Naive thymus-derived CD8-positive, alpha-beta T cell (primary cell): ENCODE measurements around the gene MTG2. TPM values are rescaled to one million over a fixed set of nuclear protein-coding genes. Genes with fewer than 3 reads are reported as not detected.
A peak's percentile ranks its signal among the peaks of the same experiment; 100 is the strongest.

Experiments used
- ATAC-seq, 2 donors: fragments of 150-1000 bp; cut with Tn5 transposase in 1 of 2; sonication (Bioruptor Pico), chemical (Tn5 transposase) in 1 of 2; 1 replicate in 1 of 2; 2 replicates in 1 of 2; pipeline ENCODE4 v1.10.0; 2021; ENCODE audit warnings: mild to moderate bottlenecking in 2 of 2, moderate library complexity in 2 of 2
- POLR2A ChIA-PET: fragments of 350-600 bp; sonication (Branson Sonifier 250); formaldehyde crosslinking; loops from one replicate; lab custom pipeline; 2021; ENCODE audit warnings: antibody characterized with exemption; lab: Charles Lee
- DNase-seq, 10 donors: peaks; one replicate each; pipeline versions ENCODE4 v3.0.0 to v3.0.0-alpha.2; 2020 to 2022
- H3K27ac Mint-ChIP-seq, 10 donors: one replicate each; pipeline ENCODE4 v1.8.0; 2020 to 2022; ENCODE audit warnings: mild to moderate bottlenecking in 10 of 10, mixed read lengths in 10 of 10, moderate library complexity in 4 of 10, inconsistent platforms in 1 of 10
- H3K27me3 Mint-ChIP-seq, 5 donors: one replicate each; pipeline ENCODE4 v1.8.0; 2021 to 2022; ENCODE audit warnings: mixed read lengths in 5 of 5
- H3K36me3 Mint-ChIP-seq, 3 donors: one replicate each; pipeline ENCODE4 v1.8.0; 2020 to 2022; ENCODE audit warnings: mixed read lengths in 3 of 3, mild to moderate bottlenecking in 2 of 3, inconsistent platforms in 1 of 3
- H3K4me1 Mint-ChIP-seq, 4 donors: one replicate each; pipeline ENCODE4 v1.8.0; 2021 to 2022; ENCODE audit warnings: mixed read lengths in 4 of 4
- H3K4me3 Mint-ChIP-seq, 10 donors: one replicate each; pipeline ENCODE4 v1.8.0; 2020 to 2022; ENCODE audit warnings: mild to moderate bottlenecking in 10 of 10, mixed read lengths in 10 of 10, moderate library complexity in 6 of 10, inconsistent platforms in 1 of 10
- H3K9me3 Mint-ChIP-seq, 9 donors: one replicate each; pipeline ENCODE4 v1.8.0; 2020 to 2022; ENCODE audit warnings: mixed read lengths in 9 of 9, mild to moderate bottlenecking in 3 of 9, inconsistent platforms in 1 of 9, moderate library complexity in 1 of 9
- polyA plus RNA-seq, 3 donors: library from polyadenylated mRNA; unstranded; fragments of 300-500 nt; fragmentation: Illumina TruSeq; gene quantifications; one replicate each; pipeline ENCODE4 v1.2.3, GENCODE V29; 2021
- total RNA-seq, 8 experiments: library from RNA in 2 of 8; stranded (reverse) in 2 of 8; gene quantifications; one replicate each; pipeline ENCODE4 v1.2.3 and lab custom pipeline; 2021 to 2026

The MTG2 gene
- total and polyA plus RNA-seq, 5 experiments from 2014 or later: 21.8 to 45.1 (median 28.5) TPM

DNA sequence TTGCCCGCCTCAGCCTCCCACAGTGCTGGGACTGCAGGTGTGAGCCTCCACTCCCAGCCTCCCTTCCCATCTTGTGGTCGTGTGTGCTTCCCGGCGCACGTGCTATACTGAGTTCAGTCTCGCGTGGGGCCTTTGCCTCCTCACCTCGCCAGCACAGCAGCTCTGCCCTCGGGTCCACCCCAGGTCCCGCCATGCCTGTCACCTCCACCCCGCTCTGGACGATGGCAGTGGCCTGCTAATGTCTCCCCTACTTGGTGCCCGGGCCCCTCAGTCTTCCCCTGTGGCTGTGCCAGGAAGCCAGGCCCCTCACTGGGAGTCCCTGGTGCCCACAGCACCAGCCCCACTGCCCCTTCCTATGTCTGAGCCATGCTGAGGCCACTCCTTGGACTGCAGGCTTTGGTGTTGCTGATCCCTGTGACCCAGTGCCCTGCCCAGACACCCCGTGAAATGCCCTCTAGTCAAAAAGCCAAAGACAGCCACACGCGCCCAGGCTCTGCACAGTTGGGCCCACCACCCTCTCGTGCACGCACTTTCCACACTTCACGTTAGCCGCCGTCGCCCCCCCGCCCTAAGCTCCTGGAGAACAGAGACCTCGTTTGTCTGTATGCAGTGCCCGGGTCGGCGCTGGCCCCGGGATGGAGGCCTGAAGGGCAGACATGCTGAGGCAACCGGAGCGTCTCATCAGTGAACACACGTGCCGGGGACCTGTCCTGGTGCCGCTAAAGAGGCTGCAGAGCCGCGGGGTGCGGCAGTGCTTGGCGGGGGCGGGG, 23.0 kb downstream of the MTG2 start:
- no peak for ATAC-seq
- no peaks in the 10 kb centered on the region for H3K27me3 Mint-ChIP-seq
- H3K27ac Mint-ChIP-seq: no peak overlapping the region
- H3K9me3 Mint-ChIP-seq: no peaks in the 10 kb centered on the region
- DNase-seq: peak in 1 of 10 donors; percentile 44
- peaks cover 0 to 5% (median 5%) of the 10 kb centered on the region in 4 donors for H3K4me1 Mint-ChIP-seq
- POLR2A ChIA-PET: no interaction called here
- peaks cover 0 to 25% (median 2%) of the 10 kb centered on the region in 3 donors for H3K36me3 Mint-ChIP-seq
- no peak overlapping the region for H3K4me3 Mint-ChIP-seq

GRCh38 chr20:62206388-62206775, 23.6 kb downstream of the MTG2 start:
- H3K4me3 Mint-ChIP-seq: no peak overlapping the region
- no peaks in the 10 kb centered on the region for H3K9me3 Mint-ChIP-seq

GRCh38 chr20:62208061-62208794, 25.4 kb downstream of the MTG2 start:
- Mint-ChIP-seq H3K36me3 (peaks cover 0 to 5% (median 1%) of the 10 kb centered on the region in 3 donors), H3K27ac (no peak overlapping the region)

More at GRCh38 chr20:62206388-62206775, 23.6 kb downstream of the MTG2 start:
- no peak for ATAC-seq
- DNase-seq: peak in 1 of 10 donors; percentile 44
- H3K4me1 Mint-ChIP-seq: peaks cover 0 to 5% (median 5%) of the 10 kb centered on the region in 4 donors
- POLR2A ChIA-PET: no interaction called here
- peak overlapping the region in 1 of 10 donors; percentile 72 for H3K27ac Mint-ChIP-seq
- H3K27me3 Mint-ChIP-seq: no peaks in the 10 kb centered on the region
- peaks cover 0 to 22% (median 2%) of the 10 kb centered on the region in 3 donors for H3K36me3 Mint-ChIP-seq

GRCh38 chr20:62208795-62209755, 26.2 kb downstream of the MTG2 start:
- Mint-ChIP-seq H3K27me3 (peaks cover 0 to 11% (median 3%) of the 10 kb centered on the region in 5 donors), H3K4me3 (no peak overlapping the region), H3K4me1 (peaks cover 0 to 2% (median 0%) of the 10 kb centered on the region in 4 donors), H3K9me3 (no peaks in the 10 kb centered on the region), H3K27ac (no peak overlapping the region), H3K36me3 (no peaks in the 10 kb centered on the region)
- DNase-seq (no peak), ATAC-seq (no peak)
- POLR2A ChIA-PET: no interaction called here

More at GRCh38 chr20:62208061-62208794, 25.4 kb downstream of the MTG2 start:
- no peak for DNase-seq
- Mint-ChIP-seq H3K9me3 (no peaks in the 10 kb centered on the region), H3K4me3 (no peak overlapping the region), H3K4me1 (peaks cover 0 to 3% (median 1%) of the 10 kb centered on the region in 4 donors), H3K27me3 (peaks cover 0 to 6% (median 0%) of the 10 kb centered on the region in 5 donors)
- ATAC-seq: no peak
- POLR2A ChIA-PET: no interaction called here

GRCh38 chr20:62209850-62210495, 27.1 kb downstream of the MTG2 start:
- H3K9me3 Mint-ChIP-seq: no peaks in the 10 kb centered on the region
- H3K27me3 Mint-ChIP-seq: peaks cover 0 to 19% (median 7%) of the 10 kb centered on the region in 5 donors
- ATAC-seq: no peak
- DNase-seq: no peak
- peaks cover 0 to 2% (median 0%) of the 10 kb centered on the region in 4 donors for H3K4me1 Mint-ChIP-seq
- no peaks in the 10 kb centered on the region for H3K36me3 Mint-ChIP-seq
- POLR2A ChIA-PET: no interaction called here
- H3K4me3 Mint-ChIP-seq: no peak overlapping the region
- no peak overlapping the region for H3K27ac Mint-ChIP-seq

- H3K4me3 Mint-ChIP-seq: no peak overlapping the region
- ATAC-seq (no peak), DNase-seq (no peak)
- H3K9me3 Mint-ChIP-seq: no peaks in the 10 kb centered on the region
- POLR2A ChIA-PET: no interaction called here
- peaks cover 0 to 2% (median 0%) of the 10 kb centered on the region in 4 donors for H3K4me1 Mint-ChIP-seq
- H3K27me3 Mint-ChIP-seq: peaks cover 0 to 24% (median 7%) of the 10 kb centered on the region in 5 donors
- H3K27ac Mint-ChIP-seq: no peak overlapping the region
- H3K36me3 Mint-ChIP-seq: no peaks in the 10 kb centered on the region
Measured at GRCh38 chr20:62210496-62210855, 27.6 kb downstream of the MTG2 start.

DNA sequence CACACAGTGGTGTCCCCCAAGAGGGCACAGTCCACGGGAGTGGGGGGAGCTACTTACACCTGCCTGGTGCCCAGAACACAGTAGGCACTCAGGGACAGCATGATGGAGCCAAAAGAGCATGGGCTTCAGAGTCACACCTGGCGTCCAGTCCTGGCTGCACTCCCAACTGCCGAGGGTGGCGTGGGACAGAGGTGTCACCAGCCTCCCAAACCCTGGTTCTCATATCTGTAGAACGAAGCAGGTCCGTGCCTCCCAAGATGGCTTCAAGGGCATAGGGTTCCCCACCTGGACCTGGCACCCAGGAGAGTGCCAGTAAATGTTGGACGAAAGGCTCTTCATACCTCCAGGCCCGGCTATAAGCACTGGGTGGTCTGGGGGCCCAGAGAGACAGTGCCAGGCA, 28.4 kb downstream of the MTG2 start:
- no peak for ATAC-seq
- H3K9me3 Mint-ChIP-seq: no peaks in the 10 kb centered on the region
- H3K27ac Mint-ChIP-seq: no peak overlapping the region
- POLR2A ChIA-PET: no interaction called here
- no peak for DNase-seq
- H3K27me3 Mint-ChIP-seq: peaks cover 0 to 26% (median 7%) of the 10 kb centered on the region in 5 donors
- no peaks in the 10 kb centered on the region for H3K36me3 Mint-ChIP-seq
- H3K4me1 Mint-ChIP-seq: no peaks in the 10 kb centered on the region
- H3K4me3 Mint-ChIP-seq: no peak overlapping the region

DNA sequence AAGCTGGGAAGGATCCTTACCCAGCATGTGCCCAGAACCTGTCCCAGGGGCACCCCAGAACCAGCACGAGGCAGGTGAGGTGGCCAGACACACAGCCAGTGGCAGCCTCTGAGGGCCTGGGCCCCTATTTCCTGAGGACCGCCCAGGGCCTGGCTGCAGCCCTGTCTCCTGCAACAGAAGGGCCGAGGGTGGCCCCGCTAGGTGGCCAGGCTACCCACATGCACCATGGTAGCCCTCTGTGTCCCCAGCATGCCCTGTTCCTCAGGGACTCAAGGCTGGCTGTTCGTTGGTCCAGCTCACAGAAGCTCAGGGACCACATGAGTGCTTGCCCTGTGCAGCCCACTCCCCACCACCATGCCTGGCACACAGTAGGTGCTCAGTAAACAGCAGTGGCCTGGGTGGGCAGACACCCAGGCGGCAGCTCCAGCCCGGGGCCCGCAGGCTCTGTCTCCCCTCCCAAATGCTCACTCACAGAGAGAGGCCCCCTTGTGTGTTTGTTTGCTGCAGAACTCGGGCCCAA, 29.0 kb downstream of the MTG2 start:
- Mint-ChIP-seq H3K36me3 (no peaks in the 10 kb centered on the region), H3K9me3 (no peaks in the 10 kb centered on the region), H3K27ac (no peak overlapping the region), H3K4me1 (no peaks in the 10 kb centered on the region), H3K27me3 (peaks cover 0 to 26% (median 7%) of the 10 kb centered on the region in 5 donors), H3K4me3 (no peak overlapping the region)
- ATAC-seq: no peak
- DNase-seq: no peak
- POLR2A ChIA-PET: no interaction called here

DNA sequence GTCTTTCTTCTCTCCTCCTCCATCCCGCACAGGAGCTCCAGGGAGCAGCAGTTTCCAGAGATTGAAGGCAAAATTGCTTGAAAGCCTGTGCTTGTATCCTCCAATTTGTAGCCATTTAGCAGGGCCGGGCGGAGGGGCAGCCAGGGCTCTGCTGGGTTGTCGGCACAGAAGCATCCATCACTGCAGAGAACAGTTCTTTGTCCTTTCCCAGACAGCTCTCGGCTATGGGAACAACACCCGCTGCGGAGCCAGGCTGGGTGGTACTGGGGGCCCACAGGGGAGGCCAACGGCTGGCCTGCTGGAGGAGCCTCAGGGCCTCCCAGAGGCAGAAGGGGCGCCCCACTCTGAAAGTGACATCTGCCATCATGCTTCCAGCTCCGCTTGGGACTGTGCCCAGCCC, 29.5 kb downstream of the MTG2 start:
- no peaks in the 10 kb centered on the region for H3K4me1 Mint-ChIP-seq
- H3K9me3 Mint-ChIP-seq: no peaks in the 10 kb centered on the region
- ATAC-seq (no peak), DNase-seq (no peak)
- POLR2A ChIA-PET: no interaction called here
- H3K4me3 Mint-ChIP-seq: no peak overlapping the region
- peaks cover 0 to 30% (median 11%) of the 10 kb centered on the region in 5 donors for H3K27me3 Mint-ChIP-seq
- H3K27ac Mint-ChIP-seq: peak overlapping the region in 1 of 10 donors; percentile 69
- no peaks in the 10 kb centered on the region for H3K36me3 Mint-ChIP-seq

DNA sequence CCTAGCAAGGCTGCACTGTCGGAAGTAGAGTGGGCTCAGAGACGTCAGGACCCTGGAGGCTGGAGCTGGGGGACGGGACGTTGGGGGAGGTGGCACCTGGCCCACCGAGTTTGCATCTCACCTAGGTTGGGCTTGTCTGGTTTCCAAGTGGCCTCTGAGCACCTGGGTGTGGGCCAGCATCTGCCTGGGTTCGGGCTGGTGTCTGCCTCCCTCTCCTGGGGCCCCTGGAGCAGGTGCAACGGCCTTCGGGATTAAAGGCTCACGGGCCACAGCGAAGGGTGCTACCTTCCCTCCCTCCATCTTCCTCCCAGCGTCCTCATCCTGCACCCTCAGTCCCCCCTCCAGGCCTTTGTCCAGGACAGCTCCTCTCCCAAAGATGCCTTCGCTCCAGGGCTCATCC, 31.2 kb downstream of the MTG2 start:
- DNase-seq: no peak
- Mint-ChIP-seq H3K4me3 (no peak overlapping the region), H3K4me1 (peaks cover 0 to under 1% (median 0%) of the 10 kb centered on the region in 4 donors), H3K27ac (no peak overlapping the region), H3K27me3 (peaks cover 0 to 46% (median 16%) of the 10 kb centered on the region in 5 donors), H3K36me3 (no peaks in the 10 kb centered on the region), H3K9me3 (no peaks in the 10 kb centered on the region)
- no peak for ATAC-seq
- POLR2A ChIA-PET: no interaction called here

DNA sequence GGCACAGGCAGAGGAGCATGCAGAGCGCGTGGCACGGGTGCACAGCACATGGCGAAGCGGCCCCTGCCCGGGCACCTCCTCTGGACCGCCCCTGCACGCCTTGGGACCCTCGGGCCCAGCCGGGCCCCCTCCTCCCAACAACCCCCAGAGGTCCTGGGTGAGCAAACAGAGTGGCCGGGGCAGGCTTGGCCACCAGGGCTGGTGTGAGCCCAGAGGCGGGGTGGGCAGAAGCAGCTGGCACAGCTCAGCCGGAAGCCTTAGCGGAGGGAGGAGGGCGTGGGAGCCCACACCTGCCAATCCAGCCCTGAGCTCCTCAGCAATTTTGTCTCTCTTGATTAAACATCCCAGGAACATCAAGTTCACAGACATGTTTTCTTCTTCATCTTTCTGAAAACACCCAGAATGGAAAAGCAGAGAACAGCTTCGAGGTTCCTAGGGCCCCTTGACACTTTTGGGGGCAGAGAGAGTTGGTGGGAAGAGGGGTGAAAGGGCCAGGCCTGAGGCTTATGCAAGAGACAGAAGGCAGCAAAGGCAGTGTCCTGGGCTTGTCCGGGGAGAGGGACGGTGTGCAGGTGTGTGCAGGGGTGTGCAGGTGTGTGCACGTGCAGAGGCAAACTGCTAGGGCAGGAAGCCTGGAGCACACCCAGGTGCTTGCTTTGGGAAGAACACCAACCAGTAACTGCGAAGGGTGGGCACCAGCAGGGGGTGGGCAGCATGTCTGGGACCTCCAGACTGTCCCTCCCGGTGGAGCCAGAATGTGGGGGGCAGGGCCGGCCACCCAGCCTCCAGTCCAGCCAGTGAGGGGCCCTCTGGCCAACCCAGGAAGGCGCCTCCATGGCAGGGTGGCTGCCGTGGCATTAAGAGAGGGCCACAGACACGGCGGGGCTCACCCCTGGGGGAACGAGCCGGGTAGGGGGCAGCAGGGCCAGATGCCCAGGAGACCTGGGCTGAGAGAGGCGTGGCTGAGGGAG, 32.5 kb downstream of the MTG2 start:
- H3K4me1 Mint-ChIP-seq: peaks cover 0 to 1% (median under 1%) of the 10 kb centered on the region in 4 donors
- POLR2A ChIA-PET: no interaction called here

More for the DNA sequence above, 32.5 kb downstream of the MTG2 start:
- peaks cover 0 to 49% (median 18%) of the 10 kb centered on the region in 5 donors for H3K27me3 Mint-ChIP-seq
- H3K9me3 Mint-ChIP-seq: no peaks in the 10 kb centered on the region
- ATAC-seq (no peak), DNase-seq (no peak)
- no peak overlapping the region for H3K27ac Mint-ChIP-seq
- H3K4me3 Mint-ChIP-seq: no peak overlapping the region
- no peaks in the 10 kb centered on the region for H3K36me3 Mint-ChIP-seq
